Mesenteric fat pad (tissue), 1 donor: ENCODE results near the gene TRIM8. TPM values are rescaled to one million over a fixed set of nuclear protein-coding genes. Genes with fewer than 3 reads are reported as not detected.
"Not testable (repeated sequence)": the region's sequence is repeated elsewhere in the genome, so short reads cannot be mapped to it uniquely, and the experiment has no call there.

Experiments used
- DNase-seq: peaks from one replicate; pipeline ENCODE4 v3.0.0-alpha.2; 2020; ENCODE audit warnings: low spot score
- total RNA-seq: library from RNA; stranded (reverse); fragmentation: NEBNext Ultra II Directional; extraction: Animal tissue kit (Norgen Biotek cat#: 25700); gene quantifications from one replicate; pipeline ENCODE4 v1.2.1, GENCODE V29; 2021
- donor health status: DM: yes; HTN: yes; CAD: no.

The TRIM8 gene
- total RNA-seq, 1 donor from 2014 or later, result 146 TPM

DNA sequence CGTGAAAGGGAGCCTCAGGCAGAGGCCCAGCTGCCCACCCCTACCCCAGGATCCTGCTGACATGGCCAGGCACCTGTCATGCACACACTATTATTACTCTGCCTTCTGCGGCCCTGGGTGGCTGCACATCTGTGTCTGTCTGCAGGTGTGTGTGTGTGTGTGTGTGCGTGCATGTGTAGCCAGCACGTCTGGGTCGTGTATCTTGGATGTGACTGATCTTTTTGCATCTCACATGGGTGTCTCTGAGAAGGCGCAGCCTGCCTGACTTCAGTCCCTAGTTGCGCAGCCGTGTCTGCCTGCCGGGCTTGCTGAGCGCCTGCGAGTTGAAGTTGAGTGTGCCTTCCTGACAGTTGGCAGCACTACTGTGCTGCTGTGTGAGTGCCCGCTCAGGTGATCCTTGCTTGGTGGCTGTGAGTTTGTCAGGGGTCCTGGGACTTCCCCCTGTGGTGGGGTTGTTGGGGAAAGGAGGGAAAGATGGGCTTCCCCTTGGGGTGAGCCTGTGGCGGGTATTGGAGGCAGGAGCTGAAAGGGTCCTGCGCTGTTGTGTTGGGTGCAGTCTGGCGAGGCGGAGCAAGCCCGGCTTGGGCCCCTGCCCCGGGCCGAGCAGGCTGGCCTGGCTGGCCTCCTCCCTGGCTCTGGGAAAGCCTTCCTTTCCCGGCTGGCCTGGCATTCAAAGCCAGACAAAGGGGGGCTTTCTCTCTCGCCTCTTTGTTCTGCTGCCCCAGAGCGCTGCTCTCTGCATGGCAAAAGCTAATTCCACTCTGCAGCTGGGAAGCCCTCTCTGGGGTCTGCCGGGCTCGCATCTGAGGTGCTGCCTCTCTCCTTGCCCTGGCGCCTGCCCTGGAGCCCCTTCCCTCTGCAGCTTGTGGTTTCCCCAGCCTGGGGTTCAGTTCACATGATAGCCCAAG is 4.9 kb downstream of the TRIM8 start:
- DNase-seq, result no peak

DNA sequence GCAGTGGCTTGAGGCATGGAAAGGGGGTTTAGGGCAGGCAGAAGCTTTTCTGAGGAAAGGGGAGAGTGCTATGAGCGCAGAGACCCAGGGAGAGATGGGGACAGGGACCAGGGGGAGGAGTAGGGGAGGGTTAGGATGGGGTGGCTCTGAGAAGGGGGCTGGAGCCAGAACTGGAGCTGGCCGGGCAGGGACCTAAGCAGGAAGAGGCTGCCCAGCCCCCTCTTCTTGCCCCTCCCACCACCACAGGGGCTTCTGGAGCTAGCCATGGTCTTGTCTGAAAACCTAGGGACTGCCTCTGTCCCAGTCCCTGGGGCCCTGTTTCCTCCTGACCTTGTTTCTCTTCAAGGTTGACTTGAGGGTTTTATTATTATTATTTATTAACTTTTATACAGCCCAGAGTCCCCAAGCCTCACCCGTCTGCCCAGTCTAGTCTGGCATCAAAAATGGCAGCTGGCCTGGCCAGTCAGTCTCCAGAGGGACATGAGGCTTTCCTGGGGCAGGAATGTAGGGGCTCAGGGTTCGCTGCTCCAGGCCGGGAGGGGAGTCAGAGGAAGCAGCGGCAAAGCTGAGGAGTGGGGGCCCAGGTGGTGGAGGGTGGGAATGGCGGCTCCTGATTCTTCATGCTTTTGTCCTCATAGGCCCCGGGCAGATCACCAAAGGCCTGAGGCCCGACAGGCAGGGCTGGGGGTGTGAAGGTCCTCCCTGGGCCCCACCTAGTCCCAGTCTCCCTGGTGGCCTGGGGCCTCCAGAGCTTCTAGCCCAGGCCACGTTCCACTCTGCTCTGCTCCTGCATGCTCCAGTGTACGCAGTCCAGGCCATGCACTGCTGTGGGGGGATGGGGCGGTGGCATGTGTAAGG is 5.7 kb downstream of the TRIM8 start:
- DNase-seq, result no peak

DNA sequence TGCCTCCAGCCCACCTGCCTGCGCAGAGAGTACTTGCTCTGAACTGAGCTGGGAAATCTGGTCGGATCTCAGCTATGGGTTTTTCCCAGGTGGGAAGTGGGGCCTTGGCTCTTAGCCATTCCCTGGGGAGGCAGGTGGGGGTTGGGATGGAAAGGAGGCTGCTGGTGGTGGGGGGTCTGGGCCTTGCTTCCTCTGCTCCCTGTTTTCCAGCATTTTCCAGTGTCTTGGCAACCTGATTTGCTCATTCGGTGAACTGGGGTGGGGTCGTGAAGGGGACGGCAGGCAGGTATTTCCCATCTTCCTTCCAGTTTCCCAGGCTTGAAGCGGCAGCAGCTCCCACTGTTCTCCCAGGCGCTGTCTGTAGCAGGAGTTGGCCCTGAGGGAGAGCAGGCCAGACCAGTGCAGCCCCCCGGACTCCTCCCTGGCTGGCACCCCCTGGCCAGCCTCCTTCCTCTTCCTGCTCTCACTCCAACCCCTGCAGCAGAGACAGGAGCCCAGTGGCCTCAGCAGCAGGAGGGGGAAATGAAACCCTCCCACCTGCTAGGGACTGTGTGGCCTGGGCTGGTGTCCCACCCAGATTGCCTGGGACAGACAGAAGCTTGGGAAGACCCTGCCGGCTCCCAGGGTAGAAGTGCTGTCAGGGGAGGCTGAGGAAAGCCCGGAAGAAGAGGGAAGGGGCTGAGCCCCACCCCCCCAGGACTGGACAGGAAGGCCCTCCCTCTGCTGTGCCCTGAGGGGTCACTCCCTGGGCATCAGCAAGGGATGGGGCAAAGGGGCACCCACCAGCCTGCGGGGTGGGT is 6.6 kb downstream of the TRIM8 start:
- DNase-seq, result no peak

DNA sequence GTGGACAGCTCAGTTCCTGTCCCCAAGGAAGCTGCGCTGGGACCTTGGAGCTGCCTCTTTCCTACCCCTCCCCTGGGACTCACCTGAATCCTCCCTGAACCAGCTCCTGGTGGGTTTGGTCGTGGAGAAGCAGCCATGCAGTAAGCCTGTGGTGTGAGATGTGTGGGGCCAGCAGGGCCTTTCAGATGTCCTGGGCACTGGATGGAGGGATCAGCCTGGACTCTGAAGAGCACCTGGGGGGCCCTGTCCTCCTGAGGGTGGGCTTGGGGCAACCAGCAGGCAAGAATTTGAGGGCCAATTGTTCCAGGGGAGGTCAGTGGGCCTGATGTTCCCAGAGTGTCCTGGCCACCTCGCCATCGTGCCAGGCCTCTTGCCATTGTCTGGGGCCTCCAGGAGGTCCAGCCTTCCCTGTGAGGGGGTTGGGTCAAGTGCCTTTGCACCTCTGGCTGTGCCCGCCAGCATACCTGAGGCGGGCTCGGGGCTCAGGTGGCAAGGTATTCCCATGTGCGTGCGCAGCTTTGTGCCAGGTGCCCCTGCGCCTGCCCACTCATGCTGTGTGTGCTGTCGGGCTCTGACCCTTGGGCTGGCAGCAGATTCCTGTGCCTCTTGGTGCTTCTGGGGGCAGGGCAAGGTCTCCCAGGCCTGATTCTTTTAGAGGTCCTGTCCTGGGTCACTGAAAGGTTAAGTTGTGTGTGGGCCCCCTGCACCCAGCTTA is 7.3 kb downstream of the TRIM8 start:
- DNase-seq, result no peak

DNA sequence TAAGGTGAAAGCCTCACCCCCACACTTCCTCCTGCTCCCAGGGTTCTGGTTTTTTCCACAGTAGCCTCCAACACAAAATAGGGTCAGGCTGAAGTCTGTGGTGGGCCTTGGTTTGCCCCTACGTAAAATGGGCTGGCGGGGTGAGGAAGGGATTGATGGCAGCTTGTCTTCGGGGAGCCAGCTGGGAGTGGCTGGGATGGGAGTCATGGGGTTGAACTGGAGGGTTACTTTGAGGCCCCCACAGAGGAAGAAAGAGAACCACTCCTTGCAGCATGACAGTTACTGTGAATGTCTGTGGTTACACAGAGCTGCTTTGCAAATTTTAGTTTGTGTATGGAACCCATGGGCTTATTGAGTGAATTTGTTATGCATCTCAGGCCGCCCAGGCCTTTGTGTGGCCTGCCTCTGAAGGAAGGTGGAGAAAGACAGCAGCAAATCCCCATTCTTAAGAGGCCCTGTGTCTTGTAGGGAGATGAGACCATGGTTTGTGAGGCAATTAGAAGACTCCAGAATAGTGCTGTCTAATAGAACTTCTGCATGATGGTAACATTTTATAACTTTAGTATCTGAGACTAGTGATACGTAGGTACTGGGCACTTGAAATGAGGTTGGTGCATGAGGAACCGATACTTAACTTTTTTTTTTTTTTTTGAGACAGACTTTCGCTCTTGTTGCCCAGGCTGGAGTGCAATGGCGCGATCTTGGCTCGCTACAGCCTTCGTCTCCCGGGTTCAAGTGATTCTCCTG is 8.1 kb downstream of the TRIM8 start:
- no peak for DNase-seq

DNA sequence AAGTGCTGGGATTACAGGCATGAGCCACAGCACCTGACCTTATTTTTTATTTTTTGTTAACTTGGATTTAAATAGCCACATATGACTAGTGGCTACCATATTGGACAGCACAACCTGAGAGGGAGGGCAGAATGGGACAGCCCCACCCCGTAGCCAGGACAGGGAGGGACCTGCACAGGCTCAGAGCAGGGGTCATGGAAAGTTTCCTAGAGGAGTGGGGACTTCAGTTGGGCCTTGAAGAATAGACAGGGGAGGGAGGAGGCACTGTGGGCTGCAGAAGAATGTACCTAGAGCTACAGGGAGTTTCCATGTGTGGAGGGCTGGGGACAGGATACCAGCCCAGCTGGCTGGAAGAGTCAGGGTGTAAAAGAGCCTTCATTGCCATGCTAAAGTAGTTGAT is 8.8 kb downstream of the TRIM8 start:
- DNase-seq, result no peak

DNA sequence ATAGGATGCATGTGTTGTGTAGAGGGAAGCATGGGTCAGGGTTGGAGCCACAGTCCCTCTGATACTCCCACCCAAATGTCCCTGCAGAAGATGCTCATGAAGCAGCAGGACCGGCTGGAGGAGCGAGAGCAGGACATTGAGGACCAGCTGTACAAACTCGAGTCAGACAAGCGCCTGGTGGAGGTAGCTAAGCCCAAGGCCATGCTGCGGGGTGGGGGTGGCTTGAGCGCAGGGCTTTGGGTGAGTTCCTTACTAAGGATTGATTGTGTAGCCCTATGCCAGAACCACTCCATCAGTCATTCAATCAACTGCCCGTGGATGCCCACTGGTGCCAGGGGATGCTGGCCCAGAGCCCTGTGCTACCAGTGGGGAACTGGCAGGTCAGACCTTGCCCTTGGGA is 10.3 kb downstream of the TRIM8 start:
- no peak for DNase-seq

DNA sequence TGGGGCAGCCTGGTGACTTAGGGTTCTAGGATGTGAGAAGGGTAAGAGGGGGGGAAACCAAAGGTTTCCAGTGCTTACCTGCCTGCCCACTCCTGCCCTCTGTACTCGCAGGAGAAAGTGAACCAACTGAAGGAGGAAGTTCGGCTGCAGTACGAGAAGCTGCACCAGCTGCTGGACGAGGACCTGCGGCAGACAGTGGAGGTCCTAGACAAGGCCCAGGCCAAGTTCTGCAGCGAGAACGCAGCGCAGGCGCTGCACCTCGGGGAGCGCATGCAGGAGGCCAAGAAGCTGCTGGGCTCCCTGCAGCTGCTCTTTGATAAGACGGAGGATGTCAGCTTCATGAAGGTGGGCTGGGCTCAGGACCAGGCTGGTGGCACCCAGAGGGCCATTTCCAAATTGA is 10.7 kb downstream of the TRIM8 start:
- DNase-seq, result no peak

DNA sequence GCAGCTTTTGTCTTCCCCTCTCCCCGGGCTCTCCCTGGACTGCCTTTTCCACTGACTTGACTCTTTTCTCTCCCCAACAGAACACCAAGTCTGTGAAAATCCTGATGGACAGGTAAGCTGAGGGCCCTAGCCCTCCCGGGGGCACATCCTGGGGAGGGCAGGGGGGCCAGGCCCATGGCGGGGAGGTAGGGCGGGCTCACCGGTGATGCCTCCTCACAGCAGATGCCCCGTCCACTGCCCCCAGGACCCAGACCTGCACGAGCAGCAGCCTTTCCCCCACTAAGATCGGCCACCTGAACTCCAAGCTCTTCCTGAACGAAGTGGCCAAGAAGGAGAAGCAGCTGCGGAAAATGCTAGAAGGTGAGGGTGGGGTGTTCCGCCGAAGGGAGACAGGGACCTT is 11.7 kb downstream of the TRIM8 start:
- no peak for DNase-seq

DNA sequence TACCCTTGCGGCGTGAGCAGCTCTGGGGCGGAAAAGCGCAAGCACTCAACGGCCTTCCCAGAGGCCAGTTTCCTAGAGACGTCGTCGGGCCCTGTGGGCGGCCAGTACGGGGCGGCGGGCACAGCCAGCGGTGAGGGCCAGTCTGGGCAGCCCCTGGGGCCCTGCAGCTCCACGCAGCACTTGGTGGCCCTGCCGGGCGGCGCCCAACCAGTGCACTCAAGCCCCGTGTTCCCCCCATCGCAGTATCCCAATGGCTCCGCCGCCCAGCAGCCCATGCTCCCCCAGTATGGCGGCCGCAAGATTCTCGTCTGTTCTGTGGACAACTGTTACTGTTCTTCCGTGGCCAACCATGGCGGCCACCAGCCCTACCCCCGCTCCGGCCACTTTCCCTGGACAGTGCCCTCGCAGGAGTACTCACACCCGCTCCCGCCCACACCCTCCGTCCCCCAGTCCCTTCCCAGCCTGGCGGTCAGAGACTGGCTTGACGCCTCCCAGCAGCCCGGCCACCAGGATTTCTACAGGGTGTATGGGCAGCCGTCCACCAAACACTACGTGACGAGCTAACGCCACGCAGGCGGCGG is 12.6 kb downstream of the TRIM8 start:
- DNase-seq, result no peak

DNA sequence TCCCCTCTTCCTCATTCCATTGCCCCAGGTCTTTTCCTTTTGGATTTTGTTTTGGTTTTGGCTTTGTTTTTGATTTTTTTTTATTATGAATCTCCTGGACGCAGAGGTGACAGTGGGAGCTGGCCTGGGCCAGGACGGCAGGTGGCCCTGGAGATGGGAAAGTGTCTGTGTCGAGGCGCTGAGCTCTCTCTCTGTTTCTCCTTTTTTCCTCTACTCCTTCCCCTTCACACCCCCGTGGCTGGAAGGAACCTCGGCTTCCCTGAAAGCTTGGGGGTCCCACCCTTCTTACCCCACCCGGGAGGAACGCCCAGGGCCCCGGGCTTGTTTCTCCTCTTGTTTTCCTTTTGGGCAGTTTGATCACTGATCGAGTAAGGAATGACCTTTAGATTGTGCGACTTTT is 13.2 kb downstream of the TRIM8 start:
- no peak for DNase-seq

DNA sequence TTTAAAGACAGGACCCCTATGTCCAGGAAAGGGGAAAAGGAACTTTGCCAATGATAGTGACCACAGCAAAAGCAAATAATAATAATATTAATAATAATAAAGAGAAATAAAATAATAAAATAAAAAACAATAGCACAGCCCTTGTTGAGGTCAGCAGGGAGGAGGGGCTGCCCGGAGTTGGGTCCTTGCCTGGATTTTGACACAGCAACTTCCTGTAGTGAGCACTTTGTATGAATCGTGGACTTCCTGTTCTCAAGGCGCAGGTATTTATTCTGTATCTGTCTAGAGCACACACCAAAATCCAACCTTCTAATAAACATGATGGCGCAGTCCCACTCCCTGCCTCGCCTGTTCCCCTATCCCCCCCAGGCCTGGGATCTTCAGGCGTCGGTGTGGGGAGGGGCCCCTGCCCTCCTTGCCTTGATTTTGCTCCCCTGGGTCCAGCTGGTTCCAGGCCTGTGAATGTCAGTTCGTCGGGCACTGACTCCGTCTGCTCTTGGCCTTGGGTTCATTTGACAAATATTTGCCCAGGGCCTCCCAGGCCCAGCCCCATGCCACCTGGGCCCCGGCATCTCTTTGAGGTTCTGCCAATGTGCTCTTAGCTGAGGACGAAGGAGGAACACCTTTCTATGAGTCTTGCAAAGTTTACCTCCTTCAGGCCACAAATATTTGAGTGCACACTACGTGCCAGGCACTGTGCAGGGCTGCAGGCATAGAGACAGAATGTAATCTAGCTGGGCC is 13.9 kb downstream of the TRIM8 start:
- DNase-seq, result no peak

DNA sequence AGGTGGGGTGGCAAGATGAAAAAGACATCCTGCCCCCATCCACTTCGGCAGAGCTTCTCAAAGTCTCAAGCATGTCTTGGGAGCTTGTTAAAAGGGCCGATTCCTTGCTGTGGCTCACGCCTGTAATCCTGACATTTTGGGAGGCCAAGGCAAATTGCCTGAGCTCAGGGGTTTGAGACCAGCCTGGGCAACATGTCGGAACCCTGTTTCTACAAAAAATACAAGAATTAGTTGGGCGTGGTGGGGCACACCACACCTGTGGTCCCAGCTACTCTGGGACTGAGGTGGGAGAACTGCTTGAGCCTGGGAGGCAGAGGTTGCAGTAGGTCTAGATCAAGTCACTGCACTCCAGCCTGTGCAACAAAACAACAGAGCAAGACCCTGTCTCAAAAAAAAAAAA is 14.5 kb downstream of the TRIM8 start:
- no peak for DNase-seq

DNA sequence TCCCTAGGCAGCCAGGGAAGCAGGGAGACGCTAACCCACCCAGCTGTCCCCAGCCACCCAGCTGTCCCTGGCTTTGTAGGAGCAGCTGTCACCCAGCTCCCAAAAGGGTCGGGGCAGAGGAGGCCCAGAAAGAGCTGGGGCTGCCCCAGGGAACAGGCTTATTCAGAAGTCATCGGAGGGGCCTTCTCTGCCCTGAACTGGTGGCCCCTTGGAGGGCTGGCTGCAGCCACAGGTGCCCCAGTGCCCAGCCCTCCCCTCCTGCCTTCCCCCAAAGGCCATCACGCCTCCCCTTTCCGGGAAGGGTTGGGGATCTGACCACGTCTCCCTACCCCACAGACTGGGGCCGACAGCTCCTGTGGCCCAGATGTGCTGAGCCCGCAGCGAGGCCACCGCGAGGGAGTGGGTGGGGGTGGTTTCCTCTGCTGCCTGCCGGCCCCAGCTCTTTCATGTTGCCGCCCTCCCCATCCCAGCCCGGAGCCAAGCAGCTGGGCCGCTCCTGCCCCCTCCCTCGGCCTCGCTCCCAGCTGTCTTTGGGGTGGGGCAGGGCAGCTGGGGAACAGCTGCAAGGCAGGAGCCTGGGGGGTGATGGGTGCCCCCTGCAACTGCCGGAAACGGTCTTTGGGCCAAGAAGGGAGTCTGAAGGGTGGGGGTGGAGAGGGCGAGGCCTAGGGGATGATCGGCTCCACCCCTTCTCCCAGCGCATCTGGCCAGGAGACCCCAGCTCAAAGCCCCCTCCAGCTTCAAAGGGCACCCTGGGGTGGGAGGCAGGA is 16.8 kb downstream of the TRIM8 start:
- DNase-seq, result no peak

DNA sequence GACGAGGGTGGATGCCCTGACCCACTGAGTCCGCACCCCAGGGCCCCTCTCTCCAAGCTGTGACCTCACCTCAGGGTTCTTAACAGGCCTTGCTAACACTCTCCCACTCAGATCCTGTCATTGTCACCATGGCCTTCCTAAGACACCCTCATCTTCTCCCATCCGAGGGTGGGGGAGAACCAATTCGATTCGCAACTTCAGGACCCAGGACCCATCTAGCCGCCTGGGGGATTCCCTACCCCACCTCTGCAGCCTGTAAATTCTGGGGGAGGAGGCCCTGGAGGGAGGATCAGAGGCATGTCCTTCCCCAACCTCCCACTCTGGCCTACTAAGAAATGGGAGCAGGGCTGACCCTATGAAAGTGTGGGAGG is 17.4 kb downstream of the TRIM8 start:
- no peak for DNase-seq

DNA sequence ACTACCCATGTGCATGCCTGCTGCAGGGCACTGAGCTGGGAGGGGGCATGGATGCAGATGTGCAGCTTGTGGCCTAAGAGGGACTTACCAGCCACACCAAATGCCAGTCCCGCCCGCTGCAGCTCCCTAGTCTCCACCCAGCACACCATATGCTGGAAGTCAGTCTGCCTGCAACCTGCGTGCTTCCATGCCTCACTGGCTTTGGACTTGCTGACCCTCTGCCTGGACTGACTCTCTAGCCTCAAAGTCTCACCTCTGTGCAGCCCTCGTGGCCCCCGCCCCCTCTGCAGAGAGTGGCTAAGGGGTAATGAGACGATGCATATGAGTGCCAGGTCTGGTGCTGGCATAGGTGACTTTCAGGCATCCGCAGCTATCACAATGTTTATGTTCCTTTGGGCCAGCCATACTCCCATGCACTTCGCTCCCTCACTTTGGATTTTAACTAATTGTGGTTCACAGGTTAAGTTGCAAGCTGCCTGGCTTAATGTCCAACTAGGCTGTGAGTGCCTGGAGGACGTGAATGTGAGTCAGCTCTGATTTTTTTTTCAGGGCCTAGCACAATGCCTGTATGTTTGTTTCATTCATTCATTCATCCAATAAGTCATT is 21.7 kb downstream of the TRIM8 start:
- DNase-seq, result no peak

DNA sequence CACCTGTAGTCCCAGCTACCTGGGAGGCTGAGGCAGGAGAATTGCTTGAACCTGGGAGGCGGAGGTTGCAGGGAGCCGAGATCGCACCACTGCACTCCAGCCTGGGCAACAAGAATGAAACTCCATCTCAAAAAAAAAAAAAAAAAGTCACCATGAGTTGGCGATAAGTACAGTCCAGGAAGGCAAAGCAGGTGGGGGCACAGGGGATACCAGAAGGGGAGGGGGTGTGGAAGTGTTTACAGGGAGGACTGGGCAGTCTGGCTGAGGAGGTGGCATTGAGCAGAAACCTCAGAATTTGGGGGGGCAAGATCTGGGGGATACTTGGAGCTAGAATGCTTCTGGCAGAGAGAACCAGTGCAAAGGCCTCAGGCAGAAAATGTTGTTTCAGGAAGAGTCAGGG is 23.1 kb downstream of the TRIM8 start:
- not testable (repeated sequence) for DNase-seq
